SHP77 (cell line): ENCODE results near the gene TIMM23B.
"Not testable (repeated sequence)": the region's sequence is repeated elsewhere in the genome, so short reads cannot be mapped to it uniquely, and the experiment has no call there.

Experiments used
- DNase-seq, 2 experiments: peaks; one replicate each; lab custom pipeline; 2025; lab: John Stamatoyannopoulos, UW

Gene TIMM23B

GRCh38 chr10:49977756-49978155 lies 35.9 kb downstream of the TIMM23B start:
- DNase-seq, result not testable (repeated sequence)

- not testable (repeated sequence) for DNase-seq
Measured at GRCh38 chr10:49987207-49987606, 45.4 kb downstream of the TIMM23B start.

GRCh38 chr10:49988376-49988775 lies 46.5 kb downstream of the TIMM23B start, which contains the start of gene AGAP6:
Gene AGAP6 (plus strand): TSS chr10:49988406. CDS start chr10:49988716, 310 bp downstream.
- not testable (repeated sequence) for DNase-seq

- not testable (repeated sequence) for DNase-seq
Measured at GRCh38 chr10:49995321-49995720, 53.5 kb downstream of the TIMM23B start.

GRCh38 chr10:50014024-50014423 lies 72.2 kb downstream of the TIMM23B start:
- not testable (repeated sequence) for DNase-seq

- not testable (repeated sequence) for DNase-seq
Measured at GRCh38 chr10:50015596-50016220, 73.9 kb downstream of the TIMM23B start.

- DNase-seq, result not testable (repeated sequence)
Measured at GRCh38 chr10:50016926-50017325, 75.1 kb downstream of the TIMM23B start.

GRCh38 chr10:50017646-50018045 lies 75.8 kb downstream of the TIMM23B start:
- not testable (repeated sequence) for DNase-seq

- not testable (repeated sequence) for DNase-seq
Measured at GRCh38 chr10:50019279-50019678, 77.4 kb downstream of the TIMM23B start.

- DNase-seq, result not testable (repeated sequence)
Measured at GRCh38 chr10:50020451-50021024, 78.7 kb downstream of the TIMM23B start.

- no peak for DNase-seq
Measured at GRCh38 chr10:50021646-50022045, 79.8 kb downstream of the TIMM23B start.
